Measurements from ENCODE around the gene GMDS.

GRCh38 chr6:1806935-1807334 lies 438.5 kb downstream of the GMDS start:
- TF ChIP-seq POLR2A (IDR thresholded peaks at IDR 0.05; ENCODE audit: low read depth, low read length) (no peak), POLR2AphosphoS5 (IDR thresholded peaks at IDR 0.05; ENCODE audit: low read depth, low read length) (no peak)

Measured in GM12892 (cell line).